Trophoblast cell (in vitro differentiated cells and primary cell): Measurements from ENCODE around the gene SET.
"Not testable (repeated sequence)": the region's sequence is repeated elsewhere in the genome, so short reads cannot be mapped to it uniquely, and the experiment has no call there.

ENCODE experiments used
- DNase-seq, 2 donors: peaks; one replicate each; pipeline ENCODE4 v3.0.0-alpha.2; 2016
- H2AFZ ChIP-seq: 2 replicates; pipeline ENCODE4 v1.6.1; 2013; ENCODE audit warnings: low read length, moderate library complexity, mild to moderate bottlenecking; ENCODE audit not compliant: insufficient read depth, poor library complexity
- H2AK5ac ChIP-seq: 2 replicates; pipeline ENCODE4 v1.6.1; 2013; ENCODE audit warnings: mild to moderate bottlenecking, low read length
- H2BK120ac ChIP-seq: 2 replicates; pipeline ENCODE4 v1.6.1; 2013; ENCODE audit warnings: low read length, mild to moderate bottlenecking, moderate library complexity; ENCODE audit not compliant: insufficient read depth, poor library complexity
- H2BK12ac ChIP-seq: 2 replicates; pipeline ENCODE4 v1.6.1; 2013; ENCODE audit warnings: mild to moderate bottlenecking, low read length, moderate library complexity
- H2BK5ac ChIP-seq: 2 replicates; pipeline ENCODE4 v1.6.1; 2013; ENCODE audit warnings: low read length, low read depth, moderate library complexity, mild to moderate bottlenecking; ENCODE audit not compliant: poor library complexity
- H3K14ac ChIP-seq: 2 replicates; pipeline ENCODE4 v1.6.1; 2013; ENCODE audit warnings: mild to moderate bottlenecking, low read length
- H3K18ac ChIP-seq: 2 replicates; pipeline ENCODE4 v1.6.1; 2013; ENCODE audit warnings: mild to moderate bottlenecking, low read length
- H3K23ac ChIP-seq: 2 replicates; pipeline ENCODE4 v1.6.1; 2013; ENCODE audit warnings: low read length
- H3K27ac ChIP-seq: 2 replicates; pipeline ENCODE4 v1.5.1; 2013; ENCODE audit warnings: low read depth, mild to moderate bottlenecking, inconsistent platforms, low read length, moderate library complexity
- H3K27me3 ChIP-seq: 2 replicates; pipeline ENCODE4 v1.6.1; 2013; ENCODE audit warnings: inconsistent platforms, mild to moderate bottlenecking, low read length, moderate library complexity; ENCODE audit not compliant: insufficient read depth
- H3K36me3 ChIP-seq, 2 experiments: 1 replicate in 1 of 2; 2 replicates in 1 of 2; pipeline ENCODE4 v1.6.1; 2013; ENCODE audit warnings: low read length in 2 of 2, mild to moderate bottlenecking in 2 of 2, moderate library complexity in 1 of 2; ENCODE audit not compliant: insufficient read depth in 2 of 2, control insufficient read depth in 1 of 2
- H3K4ac ChIP-seq: 2 replicates; pipeline ENCODE4 v1.6.1; 2013; ENCODE audit warnings: low read depth, mild to moderate bottlenecking, low read length, moderate library complexity
- H3K4me1 ChIP-seq, 2 experiments: 1 replicate in 1 of 2; 2 replicates in 1 of 2; pipeline ENCODE4 v1.6.1; 2013; ENCODE audit warnings: low read length in 2 of 2, mild to moderate bottlenecking in 2 of 2, moderate library complexity in 1 of 2; ENCODE audit not compliant: insufficient read depth in 2 of 2, control insufficient read depth in 1 of 2
- H3K4me2 ChIP-seq: 2 replicates; pipeline ENCODE4 v1.6.1; 2013; ENCODE audit warnings: inconsistent platforms, mild to moderate bottlenecking, low read length, moderate library complexity
- H3K4me3 ChIP-seq: 2 replicates; pipeline ENCODE4 v1.5.1; 2013; ENCODE audit warnings: mild to moderate bottlenecking, low read depth, low read length, inconsistent platforms
- H3K79me1 ChIP-seq: one replicate; pipeline ENCODE4 v1.6.1; 2013; ENCODE audit warnings: low read length
- H3K79me2 ChIP-seq: 2 replicates; pipeline ENCODE4 v1.6.1; 2013; ENCODE audit warnings: low read length, mild to moderate bottlenecking; ENCODE audit not compliant: control insufficient read depth, insufficient read depth, poor library complexity
- H3K9ac ChIP-seq: 2 replicates; pipeline ENCODE4 v1.6.1; 2013; ENCODE audit warnings: mild to moderate bottlenecking, low read length
- H3K9me3 ChIP-seq: 2 replicates; pipeline ENCODE4 v1.6.1; 2013; ENCODE audit warnings: low read depth, mild to moderate bottlenecking, control low read depth, inconsistent platforms, low read length; ENCODE audit not compliant: insufficient read depth
- H4K12ac ChIP-seq: 2 replicates; pipeline ENCODE4 v1.6.1; 2013; ENCODE audit warnings: low read depth, mild to moderate bottlenecking, low read length, moderate library complexity
- H4K8ac ChIP-seq: 2 replicates; pipeline ENCODE4 v1.6.1; 2013; ENCODE audit warnings: low read depth, mild to moderate bottlenecking, low read length, moderate library complexity
- H4K91ac ChIP-seq: one replicate; pipeline ENCODE4 v1.6.1; 2013; ENCODE audit warnings: low read depth, mild to moderate bottlenecking, low read length, moderate library complexity
- WGBS: extraction: QIAGEN DNeasy Blood & Tissue Kit; methylation state at CpG from one replicate; pipeline ENCODE4 v1.1.7; 2013; ENCODE audit warnings: missing lambda C conversion rate; ENCODE audit not compliant: insufficient read length, insufficient coverage; ENCODE audit errors: extremely low coverage; 5-methylcytosine and 5-hydroxymethylcytosine counted together

The SET gene

GRCh38 chr9:128689293-128689774 lies 312 bp downstream of the SET start:
- Histone ChIP-seq H4K91ac (peak overlapping the region; percentile 92), H3K9ac (peak overlapping the region; percentile 95), H3K79me2 (peaks cover 21% of the 10 kb centered on the region), H3K4me2 (no peak overlapping the region), H3K14ac (peak overlapping the region; percentile 86), H3K4me3 (peak overlapping the region; percentile 97), H2BK120ac (peak overlapping the region; percentile 79), H4K12ac (no peak overlapping the region), H2BK5ac (peak overlapping the region; percentile 94), H4K8ac (peak overlapping the region; percentile 71), H3K9me3 (no peaks in the 10 kb centered on the region), H3K36me3 (peaks cover 6 to 19% of the 10 kb centered on the region in 2 experiments), H3K79me1 (peaks cover 18% of the 10 kb centered on the region), H2AFZ (no peak overlapping the region), H2BK12ac (no peak overlapping the region), H3K27ac (peak overlapping the region; percentile 99), H3K23ac (no peak overlapping the region), H3K4me1 (peaks cover 6 to 12% of the 10 kb centered on the region in 2 experiments), H2AK5ac (no peak overlapping the region), H3K18ac (peak overlapping the region; percentile 80), H3K4ac (peak overlapping the region; percentile 84), H3K27me3 (no peaks in the 10 kb centered on the region)
- peak in 1 of 2 donors; percentile 63 for DNase-seq
- no CpG with 5 or more reads among the region's 80 CpGs for WGBS

GRCh38 chr9:128689820-128690683 lies 1.0 kb downstream of the SET start:
- Histone ChIP-seq H3K18ac (peak overlapping the region; percentile 49), H2BK5ac (peak overlapping the region; percentile 42), H3K4me3 (peak overlapping the region; percentile 97), H2BK120ac (peak overlapping the region; percentile 52), H3K36me3 (peaks cover 7 to 21% of the 10 kb centered on the region in 2 experiments), H2BK12ac (no peak overlapping the region), H3K4me2 (peak overlapping the region; percentile 71), H3K27ac (peak overlapping the region; percentile 99), H3K9me3 (no peaks in the 10 kb centered on the region), H3K4ac (peak overlapping the region; percentile 98), H4K12ac (no peak overlapping the region), H3K79me2 (peaks cover 18% of the 10 kb centered on the region), H2AFZ (no peak overlapping the region), H3K14ac (peak overlapping the region; percentile 57), H3K4me1 (peaks cover 6 to 7% of the 10 kb centered on the region in 2 experiments), H3K9ac (peak overlapping the region; percentile 94), H3K27me3 (no peaks in the 10 kb centered on the region), H4K91ac (peak overlapping the region; percentile 92), H3K23ac (no peak overlapping the region), H4K8ac (peak overlapping the region; percentile 5), H3K79me1 (peaks cover 14% of the 10 kb centered on the region), H2AK5ac (peak overlapping the region; percentile 86)
- no CpG with 5 or more reads among the region's 83 CpGs for WGBS
- peak in 1 of 2 donors; percentile 26 for DNase-seq

GRCh38 chr9:128690684-128691034 lies 1.6 kb downstream of the SET start:
- Histone ChIP-seq H3K4me3 (peak overlapping the region; percentile 97), H2BK12ac (no peak overlapping the region), H3K27me3 (no peaks in the 10 kb centered on the region), H3K9ac (peak overlapping the region; percentile 94), H3K36me3 (peaks cover 7 to 21% of the 10 kb centered on the region in 2 experiments), H3K4me2 (peak overlapping the region; percentile 71), H2AFZ (no peak overlapping the region), H3K9me3 (no peaks in the 10 kb centered on the region), H3K27ac (no peak overlapping the region), H2BK120ac (no peak overlapping the region), H2BK5ac (no peak overlapping the region), H2AK5ac (no peak overlapping the region), H3K14ac (peak overlapping the region; percentile 57), H4K91ac (no peak overlapping the region), H3K23ac (no peak overlapping the region), H3K79me2 (peaks cover 15% of the 10 kb centered on the region), H3K18ac (no peak overlapping the region), H4K8ac (no peak overlapping the region), H3K4me1 (peaks cover 2 to 3% of the 10 kb centered on the region in 2 experiments), H3K4ac (peak overlapping the region; percentile 98), H4K12ac (no peak overlapping the region), H3K79me1 (peaks cover 14% of the 10 kb centered on the region)
- no peak for DNase-seq
- no CpG with 5 or more reads among the region's 5 CpGs for WGBS

- H4K91ac ChIP-seq, DNase-seq, H4K12ac ChIP-seq, H3K4me2 ChIP-seq, H3K79me1 ChIP-seq, H3K23ac ChIP-seq, H2BK120ac ChIP-seq, H3K9me3 ChIP-seq, H3K4me3 ChIP-seq, H2AK5ac ChIP-seq, H3K4me1 ChIP-seq, H3K4ac ChIP-seq, H2BK5ac ChIP-seq, H3K27ac ChIP-seq, H2BK12ac ChIP-seq, H2AFZ ChIP-seq, H3K9ac ChIP-seq, H3K27me3 ChIP-seq, H3K14ac ChIP-seq, H4K8ac ChIP-seq, H3K18ac ChIP-seq: not testable (repeated sequence)
- H3K79me2 ChIP-seq: peaks cover 11% of the 10 kb centered on the region
- H3K36me3 ChIP-seq: peaks cover 7 to 25% of the 10 kb centered on the region in 2 experiments
- WGBS: 100% methylated on average over 2 of the region's 3 CpGs
Measured at GRCh38 chr9:128693738-128694137, 4.7 kb downstream of the SET start.
